Type B pancreatic cell (in vitro differentiated cells): ENCODE measurements around the gene WIPF2. TPM values are rescaled to one million over a fixed set of nuclear protein-coding genes. Genes with fewer than 3 reads are reported as not detected.
A peak's percentile ranks its signal among the peaks of the same experiment; 100 is the strongest.

Source experiments
- DNase-seq: peaks from one replicate; pipeline ENCODE4 v3.0.0; 2021; ENCODE audit warnings: mixed read lengths; ENCODE audit not compliant: unreplicated experiment; ENCODE audit errors: extremely low spot score
- H3K27ac Mint-ChIP-seq: 2 replicates; pipeline ENCODE4 v1.8.0; 2021; ENCODE audit warnings: mild to moderate bottlenecking, mixed read lengths
- H3K27me3 Mint-ChIP-seq: 2 replicates; pipeline ENCODE4 v1.8.0; 2021; ENCODE audit warnings: mixed read lengths
- H3K36me3 Mint-ChIP-seq: 2 replicates; pipeline ENCODE4 v1.8.0; 2021; ENCODE audit warnings: mixed read lengths
- H3K4me1 Mint-ChIP-seq: one replicate; pipeline ENCODE4 v1.8.0; 2021; ENCODE audit warnings: mixed read lengths; ENCODE audit not compliant: unreplicated experiment
- H3K4me3 Mint-ChIP-seq: 2 replicates; pipeline ENCODE4 v1.8.0; 2021; ENCODE audit warnings: mild to moderate bottlenecking, mixed read lengths
- H3K9me3 Mint-ChIP-seq: 2 replicates; pipeline ENCODE4 v1.8.0; 2021; ENCODE audit warnings: mixed read lengths
- total RNA-seq: library from RNA; stranded (reverse); gene quantifications from 2 replicates; pipeline ENCODE4 v1.2.1, GENCODE V29; 2021; ENCODE audit warnings: low replicate concordance
- TF ChIP-seq, protein P1 (sequence below): fragments of 200-600 bp; sonication (generic); conservative IDR thresholded peaks from 2 replicates; pipeline ENCODE4 v1.5.0; 2021; ENCODE audit warnings: antibody characterized with exemption, mild to moderate bottlenecking

Gene WIPF2
- total RNA-seq, 1 donor from 2014 or later = 27.2 TPM

DNA sequence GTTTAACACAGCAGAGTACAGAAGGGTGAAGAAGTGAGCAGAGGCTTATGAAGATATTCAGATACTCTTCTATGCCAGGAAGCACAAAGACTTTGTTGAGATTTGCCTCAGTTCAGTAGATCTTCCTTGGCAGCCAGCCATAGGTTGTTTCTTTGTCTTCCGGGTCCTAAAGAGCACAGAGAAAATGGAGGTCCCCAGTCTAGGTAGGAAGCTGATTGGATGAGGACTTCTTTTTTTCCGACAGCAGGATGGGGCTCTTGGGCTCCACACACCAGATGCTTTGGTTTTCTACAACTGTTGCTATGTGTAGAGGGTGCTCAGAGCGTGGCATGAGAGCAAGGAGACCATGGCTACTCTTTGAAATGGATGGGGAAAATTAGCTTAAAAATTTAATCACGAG, 60.3 kb downstream of the WIPF2 start:
- peaks cover 3% of the 10 kb centered on the region for H3K27me3 Mint-ChIP-seq
- H3K9me3 Mint-ChIP-seq = no peaks in the 10 kb centered on the region
- peaks cover 5% of the 10 kb centered on the region for H3K4me1 Mint-ChIP-seq
- H3K27ac Mint-ChIP-seq = no peak overlapping the region
- H3K36me3 Mint-ChIP-seq = peaks cover 29% of the 10 kb centered on the region
- TF ChIP-seq, protein P1, sequence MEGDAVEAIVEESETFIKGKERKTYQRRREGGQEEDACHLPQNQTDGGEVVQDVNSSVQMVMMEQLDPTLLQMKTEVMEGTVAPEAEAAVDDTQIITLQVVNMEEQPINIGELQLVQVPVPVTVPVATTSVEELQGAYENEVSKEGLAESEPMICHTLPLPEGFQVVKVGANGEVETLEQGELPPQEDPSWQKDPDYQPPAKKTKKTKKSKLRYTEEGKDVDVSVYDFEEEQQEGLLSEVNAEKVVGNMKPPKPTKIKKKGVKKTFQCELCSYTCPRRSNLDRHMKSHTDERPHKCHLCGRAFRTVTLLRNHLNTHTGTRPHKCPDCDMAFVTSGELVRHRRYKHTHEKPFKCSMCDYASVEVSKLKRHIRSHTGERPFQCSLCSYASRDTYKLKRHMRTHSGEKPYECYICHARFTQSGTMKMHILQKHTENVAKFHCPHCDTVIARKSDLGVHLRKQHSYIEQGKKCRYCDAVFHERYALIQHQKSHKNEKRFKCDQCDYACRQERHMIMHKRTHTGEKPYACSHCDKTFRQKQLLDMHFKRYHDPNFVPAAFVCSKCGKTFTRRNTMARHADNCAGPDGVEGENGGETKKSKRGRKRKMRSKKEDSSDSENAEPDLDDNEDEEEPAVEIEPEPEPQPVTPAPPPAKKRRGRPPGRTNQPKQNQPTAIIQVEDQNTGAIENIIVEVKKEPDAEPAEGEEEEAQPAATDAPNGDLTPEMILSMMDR = no peak
- no peak overlapping the region for H3K4me3 Mint-ChIP-seq
- DNase-seq = no peak

DNA sequence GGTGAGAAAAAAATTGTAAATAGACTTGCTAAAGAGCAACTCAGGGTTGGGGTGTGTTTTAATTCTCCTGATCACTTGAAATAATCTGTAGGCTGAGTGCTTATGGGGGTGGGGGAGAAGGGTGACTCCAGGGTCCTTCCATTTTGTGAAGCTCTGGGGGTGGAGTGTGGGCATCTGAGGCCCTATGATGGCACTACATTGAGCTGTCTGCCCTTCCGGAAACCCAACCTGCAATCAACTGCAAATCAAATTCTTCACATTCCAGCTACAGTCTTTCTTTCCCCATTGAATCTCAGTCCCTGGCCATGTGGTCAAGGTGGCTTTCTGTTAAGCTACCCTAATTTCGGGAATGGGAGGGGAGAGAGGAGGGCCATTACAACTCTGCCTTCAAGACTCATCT, 62.6 kb downstream of the WIPF2 start:
- H3K27ac Mint-ChIP-seq = no peak overlapping the region
- DNase-seq = no peak
- H3K4me3 Mint-ChIP-seq = no peak overlapping the region
- H3K27me3 Mint-ChIP-seq = peaks cover 3% of the 10 kb centered on the region
- TF ChIP-seq, protein P1 = no peak
- peaks cover 19% of the 10 kb centered on the region for H3K36me3 Mint-ChIP-seq
- H3K9me3 Mint-ChIP-seq = no peaks in the 10 kb centered on the region
- peaks cover 7% of the 10 kb centered on the region for H3K4me1 Mint-ChIP-seq

DNA sequence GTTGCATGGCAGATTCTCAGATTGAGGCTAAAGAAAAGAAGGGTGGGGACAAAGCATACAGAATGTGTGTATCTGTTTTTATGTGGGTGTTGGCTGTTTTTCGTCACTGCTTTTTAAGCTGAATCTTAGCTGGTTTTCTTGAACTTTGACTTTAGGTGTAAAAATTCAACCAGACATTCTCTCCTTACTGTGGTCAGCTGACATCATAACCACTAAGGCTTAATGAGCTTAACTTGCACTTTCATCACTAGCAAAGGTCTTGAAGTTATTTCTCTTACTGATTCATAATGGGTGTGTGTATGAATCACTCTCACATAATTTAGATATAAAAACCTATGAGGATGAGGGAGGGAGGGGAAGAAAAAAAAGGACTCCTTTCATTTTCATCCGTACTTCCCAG, 64.6 kb downstream of the WIPF2 start:
- no peak for DNase-seq
- TF ChIP-seq, protein P1 = no peak
- peak overlapping the region; percentile 45 for H3K4me3 Mint-ChIP-seq
- H3K9me3 Mint-ChIP-seq = no peaks in the 10 kb centered on the region
- peaks cover 3% of the 10 kb centered on the region for H3K27me3 Mint-ChIP-seq
- H3K36me3 Mint-ChIP-seq = peaks cover 8% of the 10 kb centered on the region
- peak overlapping the region; percentile 95 for H3K27ac Mint-ChIP-seq
- H3K4me1 Mint-ChIP-seq = peaks cover 19% of the 10 kb centered on the region

DNA sequence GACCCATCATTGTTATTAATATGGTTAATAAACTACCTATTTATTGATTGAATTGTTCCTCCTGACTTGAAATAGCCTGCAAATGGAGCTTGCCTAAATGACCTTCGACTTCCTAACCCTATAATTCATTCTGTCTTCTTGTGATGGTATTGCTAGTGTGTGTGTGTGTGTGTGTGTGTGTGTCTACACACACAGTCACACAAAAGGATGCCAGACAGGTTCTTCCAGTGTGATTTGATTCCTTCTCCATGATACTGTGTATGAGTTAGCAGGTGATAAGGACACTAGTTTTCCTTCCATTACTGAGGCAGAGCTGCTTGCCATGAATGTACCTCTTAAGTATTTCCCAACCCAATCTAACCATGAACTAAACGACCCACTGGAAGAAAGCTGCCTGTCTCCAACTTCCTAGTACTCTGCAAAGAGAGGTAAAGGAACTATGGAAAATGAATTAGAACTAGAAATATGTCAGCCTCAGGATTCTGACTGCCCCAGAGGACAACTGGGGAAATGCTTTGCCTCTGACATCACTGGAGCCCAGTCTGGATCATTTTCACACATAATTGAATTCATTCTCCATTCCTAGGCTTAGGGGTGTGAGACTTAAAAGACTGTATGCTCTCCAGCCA, 65.1 kb downstream of the WIPF2 start:
- Mint-ChIP-seq H3K4me1 (peaks cover 21% of the 10 kb centered on the region), H3K36me3 (peaks cover 10% of the 10 kb centered on the region), H3K27me3 (peaks cover 3% of the 10 kb centered on the region), H3K27ac (peak overlapping the region; percentile 95), H3K4me3 (peak overlapping the region; percentile 80), H3K9me3 (no peaks in the 10 kb centered on the region)
- TF ChIP-seq, protein P1 = peak; percentile 41
- DNase-seq = no peak

DNA sequence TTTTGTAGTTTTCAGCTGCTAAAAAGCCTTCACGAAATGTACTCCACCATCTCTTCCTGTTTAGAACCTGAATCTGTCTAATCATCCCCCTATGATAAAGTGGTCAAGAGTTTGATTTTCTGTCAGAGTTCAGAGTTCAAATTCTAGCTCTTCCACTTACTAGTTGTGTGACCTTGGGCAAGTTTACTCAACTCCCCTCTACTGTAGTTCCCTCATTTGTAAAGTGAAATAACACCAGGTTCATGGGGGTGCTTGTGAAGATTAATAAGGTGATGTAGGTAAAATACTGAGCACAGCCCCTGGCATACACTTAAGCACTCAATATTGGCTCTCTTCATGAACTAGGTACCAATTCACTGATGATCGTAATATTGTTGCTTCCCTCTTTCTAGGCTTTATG, 67.4 kb downstream of the WIPF2 start:
- Mint-ChIP-seq H3K9me3 (no peaks in the 10 kb centered on the region), H3K27ac (peak overlapping the region; percentile 66), H3K4me3 (no peak overlapping the region), H3K36me3 (peaks cover 13% of the 10 kb centered on the region), H3K4me1 (peaks cover 34% of the 10 kb centered on the region), H3K27me3 (peaks cover 3% of the 10 kb centered on the region)
- no peak for DNase-seq
- TF ChIP-seq, protein P1 = no peak

DNA sequence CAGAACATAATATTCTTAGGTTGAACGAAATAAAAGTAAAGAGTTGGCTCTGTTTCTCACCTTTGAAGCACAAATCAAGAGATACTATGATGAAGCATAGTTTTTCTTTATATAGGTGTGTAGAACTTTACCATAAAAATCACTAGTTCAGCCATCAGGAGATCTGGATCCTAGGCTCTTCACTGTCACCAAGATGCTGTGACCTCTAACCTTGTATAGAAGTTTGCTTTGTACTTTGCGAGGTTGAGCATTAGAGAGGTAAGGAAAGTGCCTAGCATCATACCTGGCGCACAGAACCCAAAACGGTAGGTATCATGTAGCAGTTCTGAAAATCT, 68.0 kb downstream of the WIPF2 start:
- H3K9me3 Mint-ChIP-seq = no peaks in the 10 kb centered on the region
- no peak for DNase-seq
- H3K27ac Mint-ChIP-seq = peak overlapping the region; percentile 97
- TF ChIP-seq, protein P1 = no peak
- H3K36me3 Mint-ChIP-seq = peaks cover 13% of the 10 kb centered on the region
- H3K4me3 Mint-ChIP-seq = peak overlapping the region; percentile 98
- peaks cover 34% of the 10 kb centered on the region for H3K4me1 Mint-ChIP-seq
- H3K27me3 Mint-ChIP-seq = peaks cover 3% of the 10 kb centered on the region
